ENCODE measurements around the gene ARHGAP10. TPM values are rescaled to one million over a fixed set of nuclear protein-coding genes. Genes with fewer than 3 reads are reported as not detected.

The ARHGAP10 gene
- polyA plus RNA-seq, 3 donors from 2014 or later = 5.3 to 13.2 (median 7.0) TPM

GRCh38 chr4:148044089-148044911 lies 312.4 kb downstream of the ARHGAP10 start:
- no peak for DNase-seq
- Mint-ChIP-seq H3K27me3 (ENCODE audit: low read depth in 3 of 3) (peaks cover 0 to 2% (median 0%) of the 10 kb centered on the region in 3 donors), H3K9me3 (no peaks in the 10 kb centered on the region), H3K27ac (no peak overlapping the region), H3K4me1 (peaks cover 3 to 12% of the 10 kb centered on the region in 2 donors), H3K4me3 (no peak overlapping the region), H3K36me3 (peaks cover 5 to 17% (median 6%) of the 10 kb centered on the region in 3 donors)

- H3K27me3 Mint-ChIP-seq (ENCODE audit: low read depth in 3 of 3) = peaks cover 0 to 2% (median 0%) of the 10 kb centered on the region in 3 donors
- H3K9me3 Mint-ChIP-seq = no peaks in the 10 kb centered on the region
- H3K4me1 Mint-ChIP-seq = peaks cover 3 to 8% of the 10 kb centered on the region in 2 donors
- peak overlapping the region in 2 of 6 donors; percentile 13 to 60 for H3K27ac Mint-ChIP-seq
- no peak for DNase-seq
- no peak overlapping the region for H3K4me3 Mint-ChIP-seq
- H3K36me3 Mint-ChIP-seq = peaks cover 5 to 17% (median 6%) of the 10 kb centered on the region in 3 donors
Measured at GRCh38 chr4:148044912-148045352, 313.0 kb downstream of the ARHGAP10 start.

GRCh38 chr4:148048598-148048997 lies 316.7 kb downstream of the ARHGAP10 start:
- no peak overlapping the region for H3K4me3 Mint-ChIP-seq
- peak overlapping the region in 1 of 6 donors; percentile 15 for H3K27ac Mint-ChIP-seq
- H3K36me3 Mint-ChIP-seq = peaks cover 5 to 22% (median 6%) of the 10 kb centered on the region in 3 donors
- no peak for DNase-seq
- no peaks in the 10 kb centered on the region for H3K9me3 Mint-ChIP-seq
- H3K4me1 Mint-ChIP-seq = peaks cover 33 to 41% of the 10 kb centered on the region in 2 donors
- H3K27me3 Mint-ChIP-seq (ENCODE audit: low read depth in 3 of 3) = peaks cover 0 to 2% (median 0%) of the 10 kb centered on the region in 3 donors

GRCh38 chr4:148051403-148051802 lies 319.5 kb downstream of the ARHGAP10 start:
- Mint-ChIP-seq H3K4me3 (peak overlapping the region in 2 of 5 donors; percentile 24 to 64), H3K36me3 (peaks cover 5 to 22% (median 6%) of the 10 kb centered on the region in 3 donors), H3K4me1 (peaks cover 50 to 55% of the 10 kb centered on the region in 2 donors), H3K27me3 (ENCODE audit: low read depth in 3 of 3) (no peaks in the 10 kb centered on the region), H3K27ac (peak overlapping the region; percentile 47 to 89 (median 79)), H3K9me3 (no peaks in the 10 kb centered on the region)
- DNase-seq = no peak

GRCh38 chr4:148052448-148052847 lies 320.6 kb downstream of the ARHGAP10 start:
- Mint-ChIP-seq H3K27me3 (ENCODE audit: low read depth in 3 of 3) (no peaks in the 10 kb centered on the region), H3K4me1 (peaks cover 61 to 66% of the 10 kb centered on the region in 2 donors), H3K27ac (peak overlapping the region; percentile 47 to 89 (median 79)), H3K9me3 (no peaks in the 10 kb centered on the region), H3K4me3 (peak overlapping the region; percentile 46 to 64 (median 51)), H3K36me3 (peaks cover 5 to 12% (median 6%) of the 10 kb centered on the region in 3 donors)
- DNase-seq = peak; percentile 27 to 54 (median 52)

- H3K4me3 Mint-ChIP-seq = peak overlapping the region in 4 of 5 donors; percentile 7 to 48 (median 34)
- H3K9me3 Mint-ChIP-seq = no peaks in the 10 kb centered on the region
- H3K27me3 Mint-ChIP-seq (ENCODE audit: low read depth in 3 of 3) = no peaks in the 10 kb centered on the region
- no peak for DNase-seq
- peaks cover 69 to 76% of the 10 kb centered on the region in 2 donors for H3K4me1 Mint-ChIP-seq
- peaks cover 1 to 5% (median 2%) of the 10 kb centered on the region in 3 donors for H3K36me3 Mint-ChIP-seq
- H3K27ac Mint-ChIP-seq = peak overlapping the region in 5 of 6 donors; percentile 78 to 89 (median 83)
Measured at GRCh38 chr4:148053298-148054003, 321.6 kb downstream of the ARHGAP10 start.

GRCh38 chr4:148054275-148054674 lies 322.4 kb downstream of the ARHGAP10 start:
- peaks cover 75 to 84% of the 10 kb centered on the region in 2 donors for H3K4me1 Mint-ChIP-seq
- H3K27ac Mint-ChIP-seq = peak overlapping the region; percentile 40 to 89 (median 79)
- H3K27me3 Mint-ChIP-seq (ENCODE audit: low read depth in 3 of 3) = no peaks in the 10 kb centered on the region
- DNase-seq = no peak
- H3K9me3 Mint-ChIP-seq = no peaks in the 10 kb centered on the region
- H3K4me3 Mint-ChIP-seq = peak overlapping the region in 1 of 5 donors; percentile 23
- peaks cover 0 to 4% (median 0%) of the 10 kb centered on the region in 3 donors for H3K36me3 Mint-ChIP-seq

- Mint-ChIP-seq H3K9me3 (no peaks in the 10 kb centered on the region), H3K27me3 (ENCODE audit: low read depth in 3 of 3) (no peaks in the 10 kb centered on the region), H3K4me1 (peaks cover 83 to 94% of the 10 kb centered on the region in 2 donors), H3K36me3 (peaks cover 0 to under 1% (median 0%) of the 10 kb centered on the region in 3 donors), H3K4me3 (peak overlapping the region in 3 of 5 donors; percentile 22 to 33 (median 23)), H3K27ac (peak overlapping the region in 5 of 6 donors; percentile 31 to 89 (median 53))
- no peak for DNase-seq
Measured at GRCh38 chr4:148055844-148056243, 324.0 kb downstream of the ARHGAP10 start.

GRCh38 chr4:148056879-148057278 lies 325.0 kb downstream of the ARHGAP10 start:
- DNase-seq = peak; percentile 14 to 47 (median 20)
- peak overlapping the region in 5 of 6 donors; percentile 52 to 77 (median 65) for H3K27ac Mint-ChIP-seq
- H3K36me3 Mint-ChIP-seq = no peaks in the 10 kb centered on the region
- H3K27me3 Mint-ChIP-seq (ENCODE audit: low read depth in 3 of 3) = no peaks in the 10 kb centered on the region
- H3K9me3 Mint-ChIP-seq = no peaks in the 10 kb centered on the region
- peaks cover 77 to 92% of the 10 kb centered on the region in 2 donors for H3K4me1 Mint-ChIP-seq
- peak overlapping the region; percentile 1 to 54 (median 18) for H3K4me3 Mint-ChIP-seq

GRCh38 chr4:148057516-148057915 lies 325.6 kb downstream of the ARHGAP10 start:
- Mint-ChIP-seq H3K9me3 (no peaks in the 10 kb centered on the region), H3K27ac (peak overlapping the region in 2 of 6 donors; percentile 52 to 77), H3K36me3 (no peaks in the 10 kb centered on the region), H3K4me1 (peaks cover 71 to 85% of the 10 kb centered on the region in 2 donors), H3K27me3 (ENCODE audit: low read depth in 3 of 3) (no peaks in the 10 kb centered on the region), H3K4me3 (no peak overlapping the region)
- no peak for DNase-seq

GRCh38 chr4:148057984-148058859 lies 326.3 kb downstream of the ARHGAP10 start:
- DNase-seq = no peak
- H3K4me3 Mint-ChIP-seq = no peak overlapping the region
- H3K4me1 Mint-ChIP-seq = peaks cover 64 to 78% of the 10 kb centered on the region in 2 donors
- no peaks in the 10 kb centered on the region for H3K36me3 Mint-ChIP-seq
- H3K27ac Mint-ChIP-seq = peak overlapping the region in 3 of 6 donors; percentile 2 to 53 (median 17)
- no peaks in the 10 kb centered on the region for H3K9me3 Mint-ChIP-seq
- H3K27me3 Mint-ChIP-seq (ENCODE audit: low read depth in 3 of 3) = no peaks in the 10 kb centered on the region

GRCh38 chr4:148059617-148060180 lies 327.8 kb downstream of the ARHGAP10 start:
- H3K27me3 Mint-ChIP-seq (ENCODE audit: low read depth in 3 of 3) = no peaks in the 10 kb centered on the region
- peak overlapping the region in 5 of 6 donors; percentile 16 to 78 (median 62) for H3K27ac Mint-ChIP-seq
- H3K36me3 Mint-ChIP-seq = peaks cover 0 to 5% (median 5%) of the 10 kb centered on the region in 3 donors
- H3K4me1 Mint-ChIP-seq = peaks cover 49 to 64% of the 10 kb centered on the region in 2 donors
- peak overlapping the region; percentile 50 to 76 (median 65) for H3K4me3 Mint-ChIP-seq
- no peaks in the 10 kb centered on the region for H3K9me3 Mint-ChIP-seq
- DNase-seq = peak in 1 of 3 donors; percentile 2
